GM21367 (cell line): ENCODE measurements around the gene ANXA10.
A peak's percentile ranks its signal among the peaks of the same experiment; 100 is the strongest.
"Not testable (repeated sequence)": the region's sequence is repeated elsewhere in the genome, so short reads cannot be mapped to it uniquely, and the experiment has no call there.

ENCODE experiments used
- ATAC-seq: cut with Tn5 transposase; IDR thresholded peaks from one replicate; pipeline ENCODE4 v1.9.1; 2021; ENCODE audit not compliant: unreplicated experiment

Gene ANXA10

DNA sequence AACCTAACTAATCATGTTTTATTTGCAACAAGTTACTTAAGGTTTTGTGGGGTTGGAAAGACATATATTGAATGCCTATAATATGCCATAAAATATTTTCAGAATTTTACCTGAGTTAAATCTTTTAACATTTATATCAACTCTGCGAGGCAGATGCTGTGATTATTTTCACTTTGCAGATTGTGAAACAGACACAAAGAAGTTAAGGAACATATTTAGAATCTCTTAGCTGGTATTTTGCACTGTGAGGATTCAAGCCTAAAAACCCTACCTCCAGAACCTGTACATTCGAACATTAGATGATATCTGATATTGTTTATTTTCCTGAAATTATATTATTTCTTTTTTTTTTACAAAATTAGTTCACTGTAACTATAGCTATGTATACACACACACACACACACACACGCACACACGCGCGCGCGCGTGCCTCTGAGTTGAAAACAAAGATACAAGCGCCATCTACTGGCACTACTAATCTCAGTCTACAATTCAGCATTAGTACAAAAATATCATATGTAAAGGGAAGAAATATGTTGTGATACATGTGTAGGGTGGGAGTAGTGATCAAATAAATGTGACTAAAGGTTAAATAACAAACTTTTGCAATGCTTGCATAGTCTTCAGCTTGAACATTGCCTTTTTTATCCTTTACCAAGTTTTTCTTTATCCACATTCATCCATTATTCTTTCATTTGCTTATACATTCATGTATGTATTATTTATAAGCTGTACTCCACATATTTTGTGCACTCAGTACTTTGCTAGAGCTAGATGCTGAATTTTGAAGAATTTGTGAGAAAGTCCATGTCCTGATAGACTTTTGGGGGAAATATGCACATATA, 61.5 kb downstream of the ANXA10 start:
- ATAC-seq = peak; percentile 88

DNA sequence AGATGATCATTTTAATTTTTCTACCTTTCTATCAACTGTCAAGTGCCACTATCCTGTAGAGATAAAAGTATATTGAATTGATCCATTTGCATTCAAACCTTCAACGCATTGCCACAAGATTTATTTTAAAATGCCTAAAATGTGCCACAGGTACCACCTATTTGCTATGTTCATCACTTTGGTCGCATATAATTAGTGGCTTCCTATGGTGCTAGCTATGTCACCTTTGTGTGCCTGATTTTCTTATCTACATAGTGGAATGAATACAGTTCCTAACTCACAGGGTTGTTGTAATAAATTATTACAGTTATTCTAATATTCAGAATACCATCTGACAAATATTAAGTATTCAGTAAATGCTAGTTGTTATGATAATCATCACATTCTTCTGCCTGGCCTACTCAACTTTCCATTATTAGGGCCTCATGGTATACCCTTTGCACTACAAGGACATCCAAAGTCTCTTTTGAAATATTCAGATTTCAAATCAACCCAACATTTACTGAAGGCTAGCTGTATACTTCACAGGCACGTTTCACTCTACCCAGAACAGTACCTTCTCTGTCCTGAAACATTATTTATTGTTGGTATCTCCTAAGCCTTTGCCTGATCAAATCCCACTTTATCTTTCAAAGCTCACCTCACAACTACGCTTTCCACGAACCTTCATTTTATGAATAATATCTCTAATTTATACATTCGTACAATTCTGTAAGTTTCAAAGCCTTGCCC, 62.4 kb downstream of the ANXA10 start:
- ATAC-seq = no peak

DNA sequence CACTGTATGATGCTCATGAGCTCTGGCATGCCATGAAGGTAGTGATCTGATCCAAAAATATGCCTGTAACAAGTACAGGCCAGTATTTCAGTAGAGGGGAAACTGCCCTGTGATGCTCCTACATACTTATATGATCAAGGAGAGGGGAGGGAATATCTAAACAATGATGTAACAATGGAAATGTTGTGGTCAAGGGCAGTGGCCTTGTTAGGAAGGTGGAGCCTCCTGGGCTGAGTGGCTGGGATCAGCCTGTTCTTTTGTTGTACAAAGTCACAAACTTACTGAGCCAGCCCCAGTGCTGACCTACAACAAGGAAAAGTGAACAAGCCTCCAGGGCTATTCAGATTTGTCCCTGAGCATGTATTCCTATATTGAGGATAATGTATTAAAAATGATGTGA, 70.3 kb downstream of the ANXA10 start:
- no peak for ATAC-seq

DNA sequence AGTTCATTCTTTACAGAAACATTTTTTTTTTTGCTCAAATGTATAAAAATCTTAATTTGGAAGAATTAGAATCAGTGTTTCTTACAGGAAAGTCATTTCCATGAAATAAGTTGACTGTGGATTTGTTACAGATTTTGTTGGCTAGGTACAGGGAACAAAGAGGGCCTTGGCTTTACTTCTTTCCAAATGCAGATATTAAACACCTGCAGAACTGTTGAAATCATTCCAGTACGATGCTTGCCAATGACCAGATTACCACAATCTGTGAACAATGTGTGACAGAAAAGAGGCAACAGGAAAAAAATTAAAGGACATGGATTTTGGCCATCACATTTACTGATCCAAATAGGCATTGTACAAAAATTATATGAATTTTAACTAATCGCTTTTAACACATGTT, 70.8 kb downstream of the ANXA10 start:
- ATAC-seq = no peak

DNA sequence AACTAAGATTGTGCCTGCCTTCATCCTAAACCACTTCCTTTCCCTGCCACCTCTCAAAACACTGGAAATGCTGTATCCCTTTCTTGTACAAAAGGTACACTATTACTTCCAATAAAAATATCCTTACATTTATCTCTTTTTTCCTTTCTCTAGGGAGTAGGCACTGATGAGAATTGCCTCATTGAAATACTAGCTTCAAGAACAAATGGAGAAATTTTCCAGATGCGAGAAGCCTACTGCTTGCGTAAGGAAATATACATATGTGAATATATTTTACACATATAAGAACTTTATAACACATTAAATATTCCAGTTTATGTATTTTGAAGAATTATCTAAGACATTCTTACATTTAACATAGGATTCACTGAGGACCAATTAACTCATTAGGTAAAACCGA, 71.7 kb downstream of the ANXA10 start:
- no peak for ATAC-seq

DNA sequence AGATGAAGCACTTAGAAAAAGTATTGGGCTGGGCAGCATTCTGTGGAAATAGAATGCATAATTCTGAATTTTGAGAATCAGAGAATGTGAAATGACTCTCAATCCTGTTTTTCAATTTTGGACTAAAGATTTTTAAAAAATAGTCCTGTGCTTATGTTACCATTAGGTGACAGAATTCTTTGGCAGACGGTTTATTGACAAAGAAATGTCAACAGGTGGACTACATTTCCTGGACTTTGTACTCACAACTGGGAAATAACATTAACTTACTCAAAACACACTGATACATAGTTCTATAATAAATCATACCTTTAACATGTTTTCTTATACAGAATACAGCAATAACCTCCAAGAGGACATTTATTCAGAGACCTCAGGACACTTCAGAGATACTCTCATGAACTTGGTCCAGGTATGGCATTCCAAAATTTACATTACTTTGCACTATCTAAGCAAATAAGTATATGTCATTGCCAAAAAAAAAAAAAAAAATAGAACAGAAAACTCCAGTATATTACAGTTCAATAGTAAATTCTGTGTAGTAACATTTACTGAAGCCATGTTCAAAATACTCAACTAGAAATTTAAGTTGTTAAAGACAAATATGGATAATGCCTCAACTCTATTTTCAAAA, 72.7 kb downstream of the ANXA10 start:
- no peak for ATAC-seq

DNA sequence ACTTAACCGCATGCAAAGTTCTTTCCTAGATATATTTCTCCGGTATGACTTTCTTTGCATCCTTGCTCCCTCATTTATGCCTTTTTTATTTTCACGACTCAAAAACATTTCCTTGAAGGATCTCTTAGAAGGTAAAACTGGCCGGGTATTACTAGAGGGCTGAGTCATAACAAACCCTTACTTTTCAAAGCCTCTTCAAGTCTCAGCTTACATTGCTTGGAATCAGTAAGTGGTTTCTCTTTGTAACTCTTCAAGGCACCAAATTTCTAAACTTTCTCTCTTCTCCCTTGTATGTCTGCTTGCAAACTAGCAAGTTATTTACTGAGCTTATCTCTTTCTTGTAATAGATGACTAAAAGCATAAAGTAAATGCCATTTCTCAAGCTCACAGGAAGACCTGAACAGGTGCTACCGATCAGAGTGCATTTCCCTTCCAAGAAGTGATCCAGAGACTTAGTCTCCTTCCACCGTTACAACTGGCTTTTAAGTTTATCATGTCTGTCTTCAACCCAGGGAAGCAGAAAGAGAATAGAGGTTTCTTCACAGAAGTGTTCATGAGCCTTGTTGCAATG, 75.5 kb downstream of the ANXA10 start:
- no peak for ATAC-seq

DNA sequence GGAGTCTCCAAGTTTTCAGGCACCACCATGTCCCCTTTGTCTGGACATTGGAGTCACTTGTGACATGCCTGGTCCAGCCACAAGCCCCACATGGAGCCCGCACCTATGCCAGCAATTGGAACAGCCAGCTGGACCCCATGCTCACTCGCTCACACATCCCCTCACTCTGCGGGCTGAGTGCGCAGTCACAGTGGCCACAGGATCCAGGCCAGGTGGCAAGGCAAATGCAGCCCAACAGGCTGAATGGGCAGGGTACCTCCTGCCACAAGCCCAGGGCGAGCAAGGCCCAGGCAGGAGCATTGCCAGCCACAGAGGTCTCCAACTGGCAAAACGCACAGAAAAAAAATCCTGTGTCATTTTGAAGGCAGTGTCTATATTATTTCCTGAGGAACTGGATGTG, 82.0 kb downstream of the ANXA10 start:
- ATAC-seq = no peak

DNA sequence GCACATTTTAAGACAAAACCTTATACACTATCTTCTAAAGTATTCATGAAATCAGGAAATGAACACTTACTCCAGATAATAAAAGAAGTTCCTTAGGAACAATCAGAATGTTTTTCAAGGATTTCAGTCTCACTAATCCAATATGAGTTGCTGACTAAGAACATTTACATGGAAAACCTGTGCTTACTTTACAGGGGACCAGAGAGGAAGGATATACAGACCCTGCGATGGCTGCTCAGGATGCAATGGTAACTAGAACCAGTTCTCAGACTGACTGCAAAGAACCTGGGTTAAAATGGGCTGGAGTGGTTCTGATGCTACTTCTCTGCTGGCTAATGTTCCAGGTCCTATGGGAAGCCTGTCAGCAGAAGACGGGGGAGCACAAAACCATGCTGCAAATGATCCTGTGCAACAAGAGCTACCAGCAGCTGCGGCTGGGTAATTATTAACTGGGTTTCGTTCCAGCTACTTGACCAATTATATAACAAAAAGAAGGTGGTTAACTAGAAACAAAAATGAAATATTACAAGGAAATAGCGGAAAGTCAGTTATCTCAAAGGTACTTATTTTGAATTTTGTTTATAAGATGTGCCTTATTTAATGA, 85.3 kb downstream of the ANXA10 start:
- ATAC-seq = no peak

DNA sequence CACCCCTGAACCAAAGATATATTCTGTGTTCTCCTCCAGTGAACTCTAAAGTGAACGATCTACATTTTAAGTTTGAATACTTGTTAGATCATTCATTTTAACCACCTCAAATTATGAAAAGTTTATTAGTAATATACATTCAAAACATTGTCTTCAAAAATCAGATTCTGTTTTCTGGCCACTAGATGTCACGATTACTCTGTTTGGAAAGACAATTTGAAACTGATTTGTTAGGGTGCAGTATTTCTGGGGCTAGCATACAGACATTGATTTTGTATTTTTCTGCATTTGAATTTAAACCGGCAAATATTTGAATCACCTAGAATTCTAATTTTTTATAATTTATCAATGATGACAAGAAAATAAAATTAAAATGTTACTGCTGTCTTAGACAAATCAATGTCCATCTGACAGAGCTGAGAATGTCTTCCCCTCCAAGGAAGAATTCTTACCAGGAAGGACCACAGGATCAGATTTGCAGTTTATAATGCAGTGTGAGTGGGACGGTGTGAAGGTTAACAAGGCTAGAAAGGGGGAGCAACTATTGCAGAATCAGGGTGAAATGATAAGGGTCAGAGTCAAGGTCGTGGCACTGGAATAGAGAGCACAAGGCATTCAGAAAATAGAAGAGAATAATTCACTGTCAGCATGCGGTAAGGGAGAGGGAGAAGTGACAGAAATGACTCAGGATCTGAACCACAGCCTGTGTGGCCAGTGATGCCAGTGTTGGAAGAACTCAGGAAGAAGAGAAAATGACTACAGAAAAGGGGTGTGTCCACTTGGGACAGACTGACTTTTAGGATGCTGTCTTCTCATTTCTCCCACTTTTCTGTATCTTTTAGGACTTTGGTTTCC, 91.6 kb downstream of the ANXA10 start:
- no peak for ATAC-seq

DNA sequence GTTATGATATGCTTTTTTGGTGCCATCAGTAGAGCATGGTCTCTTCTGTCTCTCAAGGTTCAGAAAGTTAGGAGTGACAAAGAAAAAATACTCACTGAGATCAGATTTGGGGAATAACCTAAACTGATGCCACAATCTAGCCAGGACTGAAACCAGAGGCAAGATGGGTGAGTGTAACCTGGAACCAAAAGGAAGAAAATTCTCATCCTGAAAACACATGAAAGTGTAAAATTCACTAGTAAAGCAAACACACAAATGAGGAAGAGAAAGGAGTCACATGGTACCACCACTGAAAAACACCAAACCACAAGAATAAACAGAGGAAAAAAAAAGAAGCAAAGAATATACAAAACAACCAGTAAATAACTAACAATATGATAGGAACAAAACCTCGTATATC, 96.4 kb downstream of the ANXA10 start:
- peak; percentile 70 for ATAC-seq

DNA sequence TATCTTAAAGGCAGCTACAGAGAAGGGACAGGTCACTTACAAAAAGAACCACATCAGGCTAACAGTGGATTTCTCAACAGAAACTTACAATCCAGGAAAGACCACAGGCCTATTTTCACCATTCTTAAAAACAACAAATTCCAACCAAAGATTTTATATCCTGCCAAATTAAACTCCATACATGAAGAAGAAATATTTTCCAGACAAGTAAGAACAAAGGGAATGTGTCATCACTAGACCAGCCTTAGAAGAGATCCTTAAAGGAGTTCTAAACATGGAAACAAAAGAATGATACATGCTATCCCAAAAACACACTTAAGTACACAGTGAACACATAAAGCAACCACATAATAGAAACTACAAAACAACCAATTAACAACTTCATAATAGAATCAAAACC, 105.6 kb downstream of the ANXA10 start:
- no peak for ATAC-seq

DNA sequence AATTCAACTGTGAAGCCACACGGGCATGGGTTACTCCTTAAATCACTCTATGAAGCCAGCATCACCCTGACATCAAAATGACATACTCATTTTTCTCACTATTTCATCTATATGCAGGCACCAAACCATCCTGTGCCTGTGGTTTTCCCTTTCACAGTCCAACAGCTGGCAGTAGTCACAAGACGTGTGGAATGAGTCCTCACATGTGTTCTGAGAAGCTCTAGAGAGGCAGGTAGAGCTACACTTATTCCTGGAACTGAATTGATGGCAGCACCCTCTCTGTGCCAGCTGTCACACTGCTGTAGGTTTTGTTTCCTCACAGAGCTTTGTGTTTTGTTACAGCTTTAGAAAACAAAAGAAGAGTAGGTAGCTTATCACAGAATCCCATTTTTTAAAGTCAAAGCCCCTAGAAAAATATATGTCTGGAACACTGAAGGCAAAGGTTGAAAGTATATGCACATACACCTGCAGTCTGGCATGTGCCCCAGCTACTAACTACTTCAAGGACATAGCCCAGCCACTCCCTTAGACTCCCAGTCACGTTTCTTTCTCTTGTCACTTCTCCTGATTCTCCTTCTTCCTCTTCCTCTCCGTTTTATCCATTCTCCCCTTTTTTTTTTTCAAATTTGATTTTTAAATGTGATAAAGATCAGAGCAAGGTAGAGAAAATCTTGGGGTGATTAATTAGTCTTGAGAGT, 107.1 kb downstream of the ANXA10 start:
- peak; percentile 55 for ATAC-seq

DNA sequence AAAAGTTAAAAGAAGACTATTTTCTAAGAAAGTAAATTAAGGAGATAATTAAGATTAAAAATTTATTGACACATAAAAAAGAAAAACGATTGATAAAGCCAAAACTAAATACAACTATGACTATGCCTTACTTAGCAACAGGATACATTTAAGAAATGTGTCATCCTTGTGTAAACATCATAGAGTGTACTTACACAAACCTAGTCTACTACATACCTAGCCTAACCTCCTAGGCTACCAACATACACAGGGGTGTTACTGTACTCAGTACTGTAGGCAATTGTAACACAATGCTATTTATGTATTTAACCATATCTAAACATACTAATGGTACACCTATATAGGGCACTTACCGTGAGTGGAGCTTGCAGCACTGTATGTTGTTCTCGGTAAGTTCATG, 108.3 kb downstream of the ANXA10 start:
- ATAC-seq = no peak

DNA sequence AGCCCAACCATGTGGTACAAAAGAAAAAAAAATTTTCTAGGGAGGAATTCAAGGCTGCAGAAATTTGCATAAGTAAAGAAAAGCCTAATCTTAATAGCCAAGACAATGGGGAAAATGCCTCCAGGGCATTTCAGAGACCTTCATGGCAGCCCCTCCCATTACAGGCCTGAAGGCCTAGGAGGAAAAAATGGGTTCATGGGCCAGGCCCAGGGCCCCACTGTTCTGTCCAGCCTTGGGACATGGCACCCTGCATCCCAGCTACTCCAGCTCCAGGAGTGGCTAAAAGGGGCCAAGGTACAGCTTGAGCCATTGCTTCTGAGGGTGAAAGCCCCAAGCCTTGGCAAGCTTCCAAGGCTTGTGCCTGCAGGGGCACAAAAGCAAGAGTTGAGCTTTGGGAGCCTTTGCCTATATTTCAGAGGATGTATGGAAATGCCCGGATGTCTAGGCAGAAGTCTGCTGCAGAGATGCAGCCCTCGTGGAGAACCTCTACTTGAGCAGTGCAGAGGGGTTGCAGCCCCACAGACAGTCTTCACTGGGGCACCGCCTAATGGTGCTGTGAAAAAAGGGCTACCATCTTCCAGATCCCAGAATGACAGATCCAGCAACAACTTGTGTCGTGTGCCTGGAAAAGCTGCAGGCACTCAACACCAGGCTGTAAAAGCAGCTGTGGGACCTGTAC, 111.0 kb downstream of the ANXA10 start:
- ATAC-seq = no peak

DNA sequence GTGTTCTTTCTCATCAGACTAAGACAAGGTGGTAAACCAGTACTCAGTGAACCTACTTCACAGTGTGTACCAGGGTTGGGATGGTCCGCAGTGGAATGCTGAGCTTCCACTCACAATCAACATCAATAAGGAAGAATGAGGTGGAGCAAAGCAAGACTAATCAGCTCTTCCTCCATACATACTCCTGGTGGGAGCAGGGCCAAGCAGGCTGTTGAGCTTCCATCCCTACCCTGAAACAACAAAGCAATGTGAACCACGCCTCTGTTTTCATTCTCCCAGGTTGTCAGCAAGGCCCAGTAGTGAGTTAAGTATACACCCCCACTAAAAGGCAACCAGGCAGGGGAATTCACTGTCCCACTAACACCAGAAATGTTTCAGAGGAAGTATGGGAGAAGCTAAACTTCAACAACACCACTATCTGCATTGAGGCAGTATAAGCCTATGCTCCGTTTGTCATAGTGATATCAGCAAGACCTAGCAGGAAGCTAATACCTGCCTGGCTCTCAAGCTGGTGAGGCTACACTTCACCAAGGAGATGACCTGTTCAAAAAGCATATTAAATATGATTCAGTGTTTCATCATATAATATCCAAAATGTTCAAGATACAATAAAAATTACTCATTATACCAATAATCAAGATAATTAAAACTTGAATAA, 116.7 kb downstream of the ANXA10 start:
- no peak for ATAC-seq

DNA sequence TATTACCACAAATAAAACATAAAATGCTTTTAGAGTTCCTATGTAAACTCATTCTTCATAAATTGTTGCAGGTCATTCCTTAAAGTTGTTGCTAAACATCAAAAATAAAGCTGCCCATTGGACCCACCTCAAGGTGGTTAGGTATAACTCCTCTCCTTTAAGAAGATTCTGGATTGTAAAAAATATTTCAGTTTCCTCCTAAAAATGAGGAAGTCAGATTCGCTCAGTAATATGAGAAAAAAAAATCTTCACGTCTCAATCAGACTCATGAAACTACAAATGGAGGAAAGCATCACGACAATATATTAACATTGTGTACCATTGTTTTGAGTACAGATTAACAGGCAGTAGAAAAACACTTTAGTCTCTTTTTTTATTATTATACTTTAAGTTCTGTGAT, 120.3 kb downstream of the ANXA10 start:
- ATAC-seq = no peak

DNA sequence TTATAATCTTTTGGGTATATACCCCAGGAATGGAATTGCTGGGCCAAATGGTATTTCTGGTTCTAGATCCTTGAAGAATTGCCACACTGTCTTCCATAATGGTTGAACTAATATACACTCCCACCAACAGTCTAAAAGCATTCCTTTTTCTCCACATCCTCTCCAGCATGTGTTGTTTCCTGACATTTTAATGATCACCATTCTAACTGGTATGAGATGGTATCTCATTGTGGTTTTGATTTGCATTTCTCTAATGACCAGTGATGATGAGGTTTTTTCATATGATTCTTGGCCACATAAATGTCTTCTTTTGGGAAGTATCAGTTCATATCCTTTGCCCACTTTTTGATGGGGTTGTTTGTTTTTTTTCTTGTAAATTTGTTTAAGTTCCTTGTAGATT, 121.2 kb downstream of the ANXA10 start:
- not testable (repeated sequence) for ATAC-seq

DNA sequence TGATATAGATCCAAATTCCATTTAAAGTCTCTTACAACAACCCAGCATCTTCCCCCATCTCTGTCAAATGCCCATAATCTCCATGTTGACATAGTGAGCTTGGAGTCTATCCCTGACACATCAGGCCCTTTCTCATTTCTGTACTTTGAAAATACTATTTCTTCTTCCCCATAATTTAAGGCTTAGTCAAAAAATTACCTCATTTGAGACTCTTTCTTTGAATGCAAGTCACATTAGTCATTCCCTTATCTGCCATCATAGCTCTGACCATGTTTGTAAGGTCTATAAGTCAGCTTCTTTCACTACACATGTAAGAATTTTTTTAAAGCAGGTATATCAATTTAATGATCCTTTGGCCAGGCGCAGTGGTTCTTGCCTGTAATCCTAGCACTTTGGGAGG, 126.3 kb downstream of the ANXA10 start:
- no peak for ATAC-seq
